IPS-NIHi7 (cell line): ENCODE data around the gene HCN1.
A peak's percentile ranks its signal among the peaks of the same experiment; 100 is the strongest.
"Not testable (repeated sequence)": the region's sequence is repeated elsewhere in the genome, so short reads cannot be mapped to it uniquely, and the experiment has no call there.

Source experiments
- DNase-seq: peaks from one replicate; pipeline ENCODE4 v3.0.0; 2012; ENCODE audit warnings: mixed read lengths; ENCODE audit errors: extremely low spot score

Gene HCN1

DNA sequence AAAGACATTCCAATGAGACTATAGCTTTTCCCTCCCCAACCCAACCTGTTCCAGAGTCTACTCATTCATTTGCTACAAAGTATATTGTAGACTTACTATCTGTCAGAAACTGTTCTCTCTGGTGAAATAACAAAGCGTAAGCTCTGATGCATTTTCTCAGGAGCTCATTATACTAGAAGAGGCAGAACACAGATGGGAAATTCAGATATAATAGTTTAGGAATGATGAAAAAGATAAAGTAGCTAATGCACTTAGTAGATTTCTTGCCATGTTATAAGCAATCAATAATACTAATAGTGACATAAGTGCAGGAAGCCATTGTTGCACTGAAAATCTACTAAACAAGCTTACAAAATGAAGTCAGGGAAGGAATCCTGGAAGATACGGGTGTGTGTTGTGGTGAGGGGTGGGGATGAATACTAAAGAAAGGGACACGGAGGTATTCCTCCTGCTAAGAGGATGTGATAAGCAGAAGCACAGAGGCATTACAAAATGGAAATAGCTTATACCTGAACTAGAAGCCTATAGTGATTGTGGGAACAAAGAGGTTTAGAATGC lies 78.2 kb downstream of the HCN1 start:
- no peak for DNase-seq

GRCh38 chr5:45609661-45610060 lies 86.5 kb downstream of the HCN1 start:
- no peak for DNase-seq

DNA sequence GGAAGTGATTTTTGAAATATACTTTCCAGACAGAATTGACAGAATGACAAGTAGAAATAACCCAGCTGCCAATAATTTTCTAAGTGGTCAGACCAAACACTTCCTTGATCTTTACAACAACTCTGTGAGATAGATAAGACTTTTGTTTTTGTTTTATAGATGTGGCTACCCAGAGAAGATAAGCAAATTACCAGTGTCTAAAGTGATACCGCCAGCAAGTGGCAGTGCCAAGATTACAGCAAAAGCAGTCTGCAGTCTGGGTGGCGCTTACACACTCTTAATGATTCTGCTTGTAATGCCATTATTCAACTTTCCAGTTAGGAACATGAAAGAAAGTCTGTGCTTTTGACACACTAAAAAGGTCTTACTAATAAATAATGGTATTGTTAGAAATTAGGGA lies 92.1 kb downstream of the HCN1 start:
- no peak for DNase-seq

DNA sequence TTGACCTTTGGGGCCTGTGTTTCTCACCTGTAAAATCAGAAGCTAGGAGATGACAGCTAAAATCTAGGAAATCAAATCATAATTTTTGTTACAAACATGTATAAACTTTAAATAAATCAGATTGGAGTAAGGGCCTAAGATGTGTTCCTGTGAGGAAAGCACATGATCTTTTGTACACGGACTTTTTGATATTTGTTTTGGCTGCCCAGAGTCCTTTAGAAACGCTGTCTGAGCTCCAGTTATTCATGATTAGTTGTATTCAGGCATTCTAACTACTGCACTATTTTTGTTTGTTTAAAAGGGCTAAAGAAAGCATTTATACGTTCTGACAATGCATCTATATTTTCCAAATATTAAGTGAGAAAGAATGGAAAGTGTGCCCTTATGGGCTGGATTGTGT lies 94.8 kb downstream of the HCN1 start:
- DNase-seq = no peak

GRCh38 chr5:45596320-45596719 lies 99.9 kb downstream of the HCN1 start:
- DNase-seq = no peak

DNA sequence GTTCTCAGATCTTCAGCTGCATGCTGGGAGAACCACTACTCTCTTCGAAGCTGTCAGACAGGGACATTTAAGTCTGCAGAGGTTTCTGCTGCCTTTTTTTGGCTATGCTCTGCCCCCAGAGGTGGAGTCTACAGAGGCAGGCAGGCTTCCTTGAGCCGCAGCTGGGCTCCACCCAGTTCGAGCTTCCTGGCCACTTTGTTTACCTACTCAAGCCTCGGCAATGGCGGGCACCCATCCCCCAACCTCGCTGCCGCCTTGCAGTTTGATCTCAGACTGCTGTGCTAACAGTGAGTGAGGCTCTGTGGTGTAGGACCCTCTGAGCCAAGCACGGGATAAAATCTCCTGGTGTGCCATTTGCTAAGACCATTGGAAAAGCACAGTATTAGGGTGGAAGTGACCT lies 110.2 kb downstream of the HCN1 start:
- not testable (repeated sequence) for DNase-seq

DNA sequence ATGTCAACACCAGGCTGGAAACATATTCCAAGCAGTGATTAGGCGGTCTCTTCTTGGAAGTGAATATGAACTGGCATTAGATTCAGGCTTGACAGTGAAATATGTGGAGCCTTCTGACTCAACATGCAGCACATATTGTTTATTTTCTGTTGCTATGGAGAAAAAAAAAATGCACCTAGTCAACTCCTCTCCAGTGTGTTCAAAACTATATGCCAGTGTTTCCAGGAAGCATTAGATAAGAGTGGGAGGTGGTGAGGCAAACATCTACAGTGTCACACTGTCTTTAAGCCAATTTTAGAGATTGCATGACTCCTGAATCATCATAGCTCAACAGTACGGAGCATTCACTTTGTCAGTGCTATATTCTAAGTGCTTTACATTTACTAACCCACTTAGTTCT lies 117.9 kb downstream of the HCN1 start:
- no peak for DNase-seq

GRCh38 chr5:45568813-45569212 lies 127.4 kb downstream of the HCN1 start:
- no peak for DNase-seq

- DNase-seq = no peak
Measured at GRCh38 chr5:45542421-45542820, 153.8 kb downstream of the HCN1 start.

DNA sequence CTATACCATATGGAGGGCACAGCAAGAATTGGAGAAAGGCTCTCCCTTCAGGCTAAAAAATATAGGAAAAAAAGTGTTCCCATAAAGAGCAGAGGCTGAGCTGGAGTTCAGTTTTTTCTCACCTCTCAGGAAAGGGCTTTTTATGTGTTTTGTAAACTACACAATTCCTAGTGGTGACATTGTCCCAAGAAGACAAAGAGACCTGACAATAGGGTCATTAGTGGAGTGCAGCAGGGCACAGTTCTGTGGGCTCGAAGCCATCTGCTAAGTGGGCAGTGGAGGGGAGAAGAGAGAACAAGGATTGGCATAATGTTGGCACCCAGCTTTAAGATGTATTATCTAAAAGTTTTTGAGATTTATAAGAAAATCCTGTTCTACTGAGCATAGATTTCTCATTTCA lies 162.5 kb downstream of the HCN1 start:
- DNase-seq = no peak

- DNase-seq = peak; percentile 21
Measured at GRCh38 chr5:45532826-45533624, 163.2 kb downstream of the HCN1 start.

DNA sequence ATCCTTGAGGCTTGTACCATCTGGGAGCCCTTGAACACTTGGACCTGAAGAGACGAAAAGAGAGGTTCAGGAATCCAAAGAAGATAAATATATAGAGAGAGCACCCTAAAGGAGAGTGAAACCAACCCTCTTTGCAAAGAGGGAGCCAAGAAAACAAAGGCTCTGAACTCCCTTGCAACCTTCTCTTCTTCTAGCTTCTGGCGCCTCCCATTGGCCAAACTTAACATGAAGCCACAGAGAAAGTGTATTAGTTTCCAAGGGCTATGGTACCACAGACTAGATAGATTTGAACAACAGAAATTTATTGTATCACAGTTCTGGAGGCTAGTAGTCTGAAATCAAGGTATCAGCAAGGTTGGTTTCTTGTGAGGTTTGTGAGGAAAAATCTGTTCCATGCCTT lies 175.1 kb downstream of the HCN1 start:
- peak; percentile 50 for DNase-seq

DNA sequence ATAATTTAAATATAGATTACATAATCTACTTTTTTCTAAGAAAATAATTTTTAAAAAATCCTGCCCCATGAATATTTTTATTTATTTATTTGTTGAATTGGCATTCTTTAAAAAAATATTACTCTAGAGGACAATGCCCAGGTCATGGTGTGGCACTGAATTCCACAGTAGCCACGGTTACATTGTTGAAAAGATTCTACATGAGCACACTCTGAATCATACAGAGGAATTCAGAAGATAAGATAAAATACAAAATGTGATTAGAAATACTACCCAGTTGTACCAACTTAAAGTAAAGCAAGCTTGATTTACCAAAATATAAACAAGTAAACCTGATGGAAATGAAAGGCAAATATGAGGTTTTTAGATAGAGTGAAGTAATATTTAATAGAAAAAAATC lies 183.7 kb downstream of the HCN1 start:
- DNase-seq = no peak

- no peak for DNase-seq
Measured at GRCh38 chr5:45509371-45509770, 186.8 kb downstream of the HCN1 start.

GRCh38 chr5:45508135-45508534 lies 188.0 kb downstream of the HCN1 start:
- no peak for DNase-seq

DNA sequence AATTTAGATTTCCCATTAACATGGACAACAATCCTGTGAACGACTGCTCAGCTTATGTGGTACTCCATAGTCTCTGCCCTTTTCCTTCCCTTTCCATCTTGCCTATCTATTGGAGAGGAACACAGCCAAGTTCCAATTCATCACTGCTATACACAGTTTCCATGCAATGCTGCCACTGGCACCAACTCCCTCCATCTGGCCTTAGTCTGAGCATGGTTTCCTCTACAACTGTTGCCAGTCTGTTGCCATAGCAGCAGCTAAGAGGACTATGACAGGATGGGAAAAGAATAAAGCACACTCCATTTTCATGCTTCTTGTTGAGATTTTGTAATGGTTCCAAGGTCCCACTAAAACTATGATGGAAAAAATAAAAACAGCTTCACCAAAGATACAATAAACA lies 189.0 kb downstream of the HCN1 start:
- no peak for DNase-seq

- DNase-seq = not testable (repeated sequence)
Measured at GRCh38 chr5:45499006-45499405, 197.2 kb downstream of the HCN1 start.

DNA sequence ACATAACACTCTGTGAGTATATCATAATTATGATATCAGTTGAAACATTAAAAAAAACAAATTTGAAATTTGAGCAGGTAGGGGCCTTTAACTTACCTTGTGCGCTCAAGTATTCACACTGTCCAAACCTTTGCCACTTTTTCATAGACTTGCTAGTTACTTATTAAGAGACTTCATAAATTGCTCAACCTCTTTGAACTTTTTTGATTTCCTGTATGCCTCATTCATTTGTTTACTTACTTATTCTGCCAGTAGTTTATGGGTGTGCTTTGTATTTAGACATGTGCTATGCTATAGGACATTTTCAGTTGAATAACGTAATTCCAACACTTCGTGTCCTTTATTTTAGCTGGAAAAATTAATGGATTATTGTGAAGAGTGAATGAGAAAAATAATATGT lies 204.8 kb downstream of the HCN1 start:
- DNase-seq = no peak

DNA sequence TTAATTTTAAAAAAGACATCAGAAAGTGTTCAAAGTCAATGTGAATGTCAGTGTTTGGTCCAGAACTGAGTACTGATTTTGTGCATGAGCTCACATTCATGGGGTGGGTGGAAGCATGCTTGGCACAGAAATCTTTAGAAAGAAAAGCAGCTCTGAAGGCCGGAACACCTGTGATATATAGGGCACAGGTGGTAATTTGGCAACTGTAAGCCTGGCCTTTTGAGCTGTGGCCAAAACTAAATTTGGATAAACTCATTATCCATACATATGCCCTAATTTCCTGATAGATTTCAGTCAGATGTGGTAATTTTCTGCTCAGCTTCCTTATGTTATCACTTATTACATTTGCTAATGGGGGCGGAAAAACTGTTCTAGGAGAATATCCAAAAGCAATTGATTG lies 211.4 kb downstream of the HCN1 start:
- no peak for DNase-seq

- DNase-seq = peak; percentile 51
Measured at GRCh38 chr5:45454114-45454513, 242.1 kb downstream of the HCN1 start.

DNA sequence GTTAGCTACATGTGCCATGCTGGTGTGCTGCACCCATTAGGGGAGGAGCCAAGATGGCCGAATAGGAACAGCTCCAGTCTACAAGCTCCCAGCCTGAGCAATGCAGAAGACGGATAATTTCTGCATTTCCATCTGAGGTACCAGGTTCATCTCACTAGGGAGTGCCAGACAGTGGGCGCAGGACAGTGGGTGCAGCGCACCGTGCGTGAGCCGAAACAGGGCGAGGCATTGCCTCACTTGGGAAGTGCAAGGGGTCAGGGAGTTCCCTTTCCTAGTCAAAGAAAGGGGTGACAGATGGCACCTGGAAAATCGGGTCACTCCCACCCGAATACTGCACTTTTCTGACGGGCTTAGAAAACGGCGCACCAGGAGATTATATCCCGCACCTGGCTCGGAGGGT lies 251.3 kb downstream of the HCN1 start:
- not testable (repeated sequence) for DNase-seq

DNA sequence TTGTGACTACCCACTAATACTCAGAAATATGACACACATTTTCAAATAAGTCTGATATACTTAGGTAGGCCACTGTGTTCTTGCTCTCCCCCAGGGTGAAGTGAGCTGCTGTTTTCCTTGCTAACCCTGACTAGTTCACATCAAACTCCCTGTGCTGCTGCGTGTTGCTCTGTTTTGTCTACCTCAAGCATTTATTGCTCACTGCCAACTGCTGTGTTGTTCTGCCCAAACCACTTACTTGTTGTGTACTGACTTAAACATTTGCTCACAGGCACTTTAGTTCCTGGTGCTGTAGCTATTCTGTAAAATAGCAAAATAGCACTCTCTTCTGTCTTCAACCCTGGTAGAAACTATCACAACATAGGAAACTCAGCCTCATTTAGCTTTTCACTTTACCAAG lies 255.7 kb downstream of the HCN1 start:
- no peak for DNase-seq

DNA sequence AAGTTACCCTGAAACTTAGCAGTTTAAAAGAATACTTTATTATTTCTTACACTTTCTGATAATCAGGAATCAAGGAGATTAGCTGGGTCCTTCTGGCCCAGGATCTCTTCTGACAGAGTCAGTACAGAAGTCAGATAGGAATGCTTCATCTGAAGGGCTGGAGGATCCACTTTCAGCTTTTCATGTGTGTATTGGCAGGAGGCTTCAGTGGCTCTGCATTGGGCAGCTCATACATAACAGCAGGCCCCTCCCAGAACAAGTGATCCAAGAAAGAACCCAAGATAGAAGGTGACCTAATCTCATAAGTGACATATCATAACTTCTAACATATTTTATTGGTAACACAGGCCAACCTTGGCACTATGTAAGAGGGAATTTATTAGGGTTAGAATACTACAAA lies 258.4 kb downstream of the HCN1 start:
- DNase-seq = no peak
